K562 (cell line): ENCODE results near the gene CCDC60. TPM values are rescaled to one million over a fixed set of nuclear protein-coding genes. Genes with fewer than 3 reads are reported as not detected.

Experiments used
- ATAC-seq: fragments of 200-7000 bp; cut with Tn5 transposase; 3 replicates; pipeline ENCODE4 v1.9.1; 2020; ENCODE audit warnings: moderate library complexity
- BruUV-seq: library from RNA; stranded (reverse); fragments of 400-500 nt; replicated peaks from 2 replicates; lab custom pipeline; 2021; lab: Mats Ljungman, UMichigan
- CTCF ChIA-PET: fragments of 300-600 bp; formaldehyde crosslinking; extraction: SDS; loops from one replicate; lab custom pipeline; 2021; ENCODE audit warnings: low intra/inter-chr PET ratio; lab: Yijun Ruan, JAX
- POLR2A ChIA-PET: fragments of 300-600, 350-650 bp; sonication (Branson Sonifier 250); formaldehyde crosslinking; extraction: SDS; loops from one replicate; lab custom pipeline; 2021; ENCODE audit warnings: antibody characterized with exemption, inconsistent platforms; lab: Yijun Ruan, JAX
- DNase-seq, 4 experiments: peaks; one replicate each; pipeline versions ENCODE4 v3.0.0 to v3.0.0-alpha.2; 2011 to 2018; ENCODE audit warnings: low spot score in 3 of 4, mixed read lengths in 3 of 4; ENCODE audit errors: extremely low read depth in 1 of 4
- FAIRE-seq: peaks from 2 replicates; lab custom pipeline; 2011; peaks lifted over from hg19 to GRCh38; lab: Jason Lieb, UNC
- H2AFZ ChIP-seq: 2 replicates; pipeline ENCODE4 v1.6.0; 2011; ENCODE audit warnings: low read depth, low read length, control low read depth, inconsistent platforms
- H3K27ac ChIP-seq: fragments of 200-600 bp; 3 replicates; pipeline ENCODE4 v1.8.0; 2011; ENCODE audit warnings: low read depth, mild to moderate bottlenecking, control low read depth, inconsistent platforms, low read length, moderate library complexity, mixed read lengths; ENCODE audit errors: extremely low read depth
- H3K27me3 ChIP-seq, 2 experiments: fragments of 300-600 bp in 1 of 2; 2 replicates in 1 of 2; 3 replicates in 1 of 2; pipeline versions ENCODE4 v1.6.0 to v1.8.0; 2011; ENCODE audit warnings: inconsistent platforms in 2 of 2, low read length in 2 of 2, mild to moderate bottlenecking in 1 of 2, mixed read lengths in 1 of 2, moderate library complexity in 1 of 2; ENCODE audit not compliant: control insufficient read depth in 2 of 2, insufficient read depth in 2 of 2
- H3K36me3 ChIP-seq: fragments of 300-600 bp; 3 replicates; pipeline ENCODE4 v1.8.0; 2011; ENCODE audit warnings: mild to moderate bottlenecking, low read length, inconsistent platforms; ENCODE audit not compliant: control insufficient read depth, insufficient read depth
- H3K4me1 ChIP-seq, 2 experiments: fragments of 200-600 bp in 1 of 2; replicated peaks in 1 of 2; 2 replicates in 1 of 2; 3 replicates in 1 of 2; pipeline versions ENCODE4 v1.5.1 to v1.8.0; 2011; ENCODE audit warnings: inconsistent platforms in 2 of 2, low read length in 2 of 2, mild to moderate bottlenecking in 1 of 2, mixed read lengths in 1 of 2, moderate library complexity in 1 of 2; ENCODE audit not compliant: control insufficient read depth in 2 of 2, insufficient read depth in 2 of 2
- H3K4me2 ChIP-seq: 2 replicates; pipeline ENCODE4 v1.6.1; 2011; ENCODE audit warnings: low read length, control low read depth, inconsistent platforms, mixed read lengths; ENCODE audit not compliant: insufficient read depth
- H3K4me3 ChIP-seq: fragments of 200-600 bp; sonication (generic), shearing (Covaris generic); 2 replicates; pipeline ENCODE4 v1.5.1; 2016; ENCODE audit warnings: control low read depth, inconsistent platforms
- H3K79me2 ChIP-seq: fragments of 200-600 bp; 3 replicates; pipeline ENCODE4 v1.8.0; 2011; ENCODE audit warnings: low read length, inconsistent platforms; ENCODE audit not compliant: control insufficient read depth, insufficient read depth
- H3K9ac ChIP-seq, 2 experiments: 2 replicates each; pipeline versions ENCODE4 v1.6.0 to v1.6.1; 2011; ENCODE audit warnings: low read depth in 2 of 2, low read length in 2 of 2, control low read depth in 1 of 2, inconsistent platforms in 1 of 2, mild to moderate bottlenecking in 1 of 2, mixed read lengths in 1 of 2; ENCODE audit not compliant: insufficient read depth in 1 of 2
- H3K9me1 ChIP-seq: one replicate; pipeline ENCODE4 v1.6.0; 2011; ENCODE audit warnings: inconsistent platforms, mild to moderate bottlenecking, low read length, moderate library complexity; ENCODE audit not compliant: control insufficient read depth, insufficient read depth
- H3K9me3 ChIP-seq: replicated peaks from 2 replicates; pipeline ENCODE4 v1.5.1; 2011; ENCODE audit warnings: low read depth, low read length, inconsistent platforms; ENCODE audit not compliant: control insufficient read depth, insufficient read depth
- H4K20me1 ChIP-seq: replicated peaks from 2 replicates; pipeline ENCODE4 v1.6.1; 2011; ENCODE audit warnings: low read length, inconsistent platforms, mixed read lengths; ENCODE audit not compliant: control insufficient read depth, insufficient read depth
- CBFA2T2 ChIP-seq: fragments of 450-650 bp; conservative IDR thresholded peaks from 2 replicates; pipeline ENCODE4 v1.6.1; 2017; ENCODE audit warnings: mild to moderate bottlenecking
- E2F6 ChIP-seq, 2 experiments: IDR thresholded peaks; 2 replicates each; pipeline ENCODE4 v1.6.1; 2011; ENCODE audit warnings: borderline replicate concordance in 1 of 2, control low read depth in 1 of 2, low read depth in 1 of 2, low read length in 1 of 2, mild to moderate bottlenecking in 1 of 2, mixed read lengths in 1 of 2, moderate library complexity in 1 of 2; ENCODE audit not compliant: insufficient read depth in 1 of 2, insufficient read length in 1 of 2, poor library complexity in 1 of 2, severe bottlenecking in 1 of 2; ENCODE audit errors: extremely low read depth in 1 of 2
- LEF1 ChIP-seq: fragments of 450-650 bp; IDR thresholded peaks from 2 replicates; pipeline ENCODE4 v1.6.1; 2016; ENCODE audit warnings: mild to moderate bottlenecking
- MCM3 ChIP-seq: fragments of 450-650 bp; IDR thresholded peaks from 2 replicates; pipeline ENCODE4 v1.6.1; 2016
- PPARD ChIP-seq: fragments of 250-450 bp; sonication (Bioruptor Pico); IDR thresholded peaks from 2 replicates; pipeline ENCODE4 v1.8.0; 2022; ENCODE audit warnings: inconsistent platforms, mild to moderate bottlenecking, moderate library complexity
- WGBS: fragments of 100-300 bp; shearing (Covaris generic); methylation state at CpG from one replicate; pipeline ENCODE4 v1.1.6; 2016; ENCODE audit warnings: low coverage, mixed read lengths; ENCODE audit not compliant: insufficient coverage; ENCODE audit errors: missing lambda C conversion rate; 5-methylcytosine and 5-hydroxymethylcytosine counted together
- in situ Hi-C: fragments of 300-500 bp; cut with MboI; formaldehyde crosslinking; loops from 4 replicates; pipeline ENCODE4 v1.15.0; 2018; ENCODE audit warnings: inconsistent platforms, mixed read lengths
- intact Hi-C: fragments of 100-400 bp; cut with micrococcal nuclease; formaldehyde crosslinking; loops from 2 replicates; pipeline ENCODE4 v1.14.2; 2022
- polyA plus RNA-seq, 8 experiments: library from polyadenylated mRNA; depleted of rRNA in 4 of 8; stranded (reverse) in 5 of 8; unstranded in 3 of 8; fragments of >200 nt; fragmentation: Nextera tagmentation in 2 of 8; fragmentation: Illumina TruSeq in 1 of 8; extraction: Ambion mirVana in 2 of 8; extraction: Trizol in 1 of 8; gene quantifications; 2 replicates each; pipeline versions ENCODE4 v1.2.1 to v1.2.3, GENCODE V29; 2011 to 2014; ENCODE audit warnings: inconsistent platforms in 1 of 8, missing spikeins in 1 of 8
- total RNA-seq, 7 experiments: library from RNA; depleted of rRNA in 6 of 7; stranded (reverse); fragments of >200 nt in 6 of 7; fragmentation: Illumina TruSeq in 2 of 7; extraction: Trizol in 2 of 7; gene quantifications; 2 replicates each; pipeline versions ENCODE4 v1.2.1 to v1.2.3, GENCODE V29; 2011 to 2021; ENCODE audit warnings: low replicate concordance in 1 of 7

The CCDC60 gene
- total and polyA plus RNA-seq, 9 of the 15 experiments (the other 6 are each of a cell fraction or from before 2014, with no cell fraction given): not detected

- no peak for TF ChIP-seq E2F6 (IDR thresholded peaks at IDR 0.05; ENCODE audit: borderline replicate concordance in 1 of 2, extremely low read depth in 1 of 2, insufficient read depth in 1 of 2, insufficient read length in 1 of 2, low read depth in 1 of 2, low read length in 1 of 2, poor library complexity in 1 of 2, severe bottlenecking in 1 of 2)
- no peak for TF ChIP-seq CBFA2T2
- TF ChIP-seq LEF1: no peak
- no peak for TF ChIP-seq PPARD (CRISPR knock-in tag)
Measured at GRCh38 chr12:119307747-119308146, 26.8 kb upstream of the CCDC60 start (continued).

- intact Hi-C loops: no loop called here
- Histone ChIP-seq H3K27ac (no peak overlapping the region), H4K20me1 (no peaks in the 10 kb centered on the region), H2AFZ (no peak overlapping the region), H3K79me2 (no peaks in the 10 kb centered on the region), H3K27me3 (peaks cover 2 to 11% of the 10 kb centered on the region in 2 experiments; a peak in 2 of 5 replicates), H3K4me1 (no peaks in the 10 kb centered on the region), H3K9me3 (no peaks in the 10 kb centered on the region), H3K4me3 (no peak overlapping the region), H3K36me3 (no peaks in the 10 kb centered on the region), H3K9ac (no peak overlapping the region), H3K4me2 (no peak overlapping the region), H3K9me1 (no peaks in the 10 kb centered on the region)
- no peak for ATAC-seq
- no peak for DNase-seq
- POLR2A ChIA-PET: interaction anchor here (0.6 kb wide), 1 partner anchor 508 kb away, joined by 4 read pairs; no protein-coding TSS in a partner anchor
- CTCF ChIA-PET: no interaction called here
- in situ Hi-C loops: no loop called here
- TF ChIP-seq MCM3: no peak
- 2% methylated on average over 16 of the region's 19 CpGs for WGBS
- no TSS peak for BruUV-seq
- FAIRE-seq: no peak
Measured at GRCh38 chr12:119308708-119309456, 25.6 kb upstream of the CCDC60 start.
